Activated CD4-positive, alpha-beta T cell treated with anti-CD3 and anti-CD28 coated beads, Interleukin-2, amount 50 U/mL, for 1 hour (primary cell): Measurements from ENCODE around the gene RET.

ENCODE experiments used
- DNase-seq: peaks from one replicate; pipeline ENCODE4 v3.0.0-alpha.2; 2020

Gene RET

GRCh38 chr10:43044961-43045621, 31.8 kb upstream of the RET start:
- DNase-seq, result no peak

GRCh38 chr10:43045631-43046287, 31.1 kb upstream of the RET start:
- no peak for DNase-seq

- DNase-seq, result no peak
These were observed 30.4 kb upstream of the RET start for GRCh38 chr10:43046288-43046991.

- DNase-seq, result no peak
These were observed 29.4 kb upstream of the RET start for GRCh38 chr10:43047288-43047970.

GRCh38 chr10:43048301-43049051, 28.4 kb upstream of the RET start:
- no peak for DNase-seq

DNA sequence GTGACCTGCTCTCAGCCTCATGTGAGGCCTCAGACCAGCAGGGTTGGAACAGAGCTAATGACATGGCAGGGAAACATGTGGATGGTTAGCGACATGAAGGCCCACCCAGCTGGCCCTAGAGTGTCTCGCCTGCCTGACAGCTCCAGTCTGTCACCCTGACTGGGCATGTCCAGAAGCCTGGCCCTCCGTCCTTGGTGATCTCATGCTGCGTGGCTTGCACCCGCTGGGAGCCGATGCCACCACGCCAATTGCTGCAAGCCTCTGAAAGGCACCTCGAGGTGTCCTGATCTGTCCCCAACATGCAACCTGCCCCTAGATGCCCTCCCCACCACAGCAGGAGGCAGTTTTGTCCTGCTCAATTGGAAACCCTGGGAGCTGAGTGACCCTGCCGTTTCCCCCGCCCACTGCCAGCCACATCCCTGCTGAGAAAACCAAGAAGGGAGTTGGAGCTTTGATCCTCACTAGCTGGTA, 27.8 kb upstream of the RET start:
- no peak for DNase-seq

- no peak for DNase-seq
These were observed 26.9 kb upstream of the RET start for GRCh38 chr10:43050011-43050410.

GRCh38 chr10:43053825-43054224, 23.0 kb upstream of the RET start:
- no peak for DNase-seq

DNA sequence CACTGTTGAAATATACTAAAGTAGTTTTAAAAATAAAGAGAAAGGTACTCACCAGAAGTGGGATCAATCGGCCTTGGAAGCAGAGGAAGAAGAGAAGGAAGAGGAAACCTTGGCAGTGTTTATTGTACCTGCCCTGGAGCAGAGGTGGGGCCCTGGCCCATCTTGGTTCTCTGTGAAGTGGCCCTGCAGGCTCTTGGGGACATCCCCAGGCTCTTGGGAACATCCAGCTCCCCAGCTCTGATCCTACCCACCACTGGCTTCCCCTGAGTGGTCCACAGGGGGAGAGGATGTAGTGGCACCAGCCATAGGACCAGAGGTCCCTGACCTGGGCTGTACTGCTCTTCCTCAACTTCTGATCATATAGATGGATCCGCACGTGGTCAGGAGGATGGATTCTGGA, 22.3 kb upstream of the RET start:
- no peak for DNase-seq

- no peak for DNase-seq
These were observed 21.7 kb upstream of the RET start for GRCh38 chr10:43055217-43055616.

DNA sequence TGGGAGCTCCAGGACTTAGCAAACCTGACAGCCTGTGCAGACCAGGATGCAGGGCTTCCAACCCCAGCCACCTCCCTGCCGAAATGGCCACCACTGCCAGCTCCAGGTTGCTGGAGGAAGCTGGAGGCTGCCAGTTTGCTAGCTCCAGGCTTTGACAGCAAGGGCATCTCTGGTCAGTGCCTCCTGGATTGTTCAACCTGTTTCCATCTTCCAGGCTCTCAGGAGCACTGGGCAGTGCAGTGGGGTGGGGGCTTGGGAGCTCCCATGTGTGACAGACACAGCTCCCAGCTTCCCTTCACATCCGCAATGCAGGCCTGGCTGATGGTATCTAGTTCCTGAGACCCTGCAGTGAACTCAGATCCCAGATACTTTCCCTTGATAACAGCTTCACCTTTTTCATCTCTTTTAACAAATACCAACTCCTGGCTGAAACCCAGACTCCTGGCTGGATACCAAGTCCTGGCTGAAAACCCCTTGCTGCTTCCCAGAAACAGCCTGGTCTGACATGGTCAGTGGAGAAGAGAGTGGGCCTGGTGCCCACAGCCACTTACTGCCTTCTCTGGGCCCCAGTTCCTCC, 20.8 kb upstream of the RET start:
- no peak for DNase-seq

DNA sequence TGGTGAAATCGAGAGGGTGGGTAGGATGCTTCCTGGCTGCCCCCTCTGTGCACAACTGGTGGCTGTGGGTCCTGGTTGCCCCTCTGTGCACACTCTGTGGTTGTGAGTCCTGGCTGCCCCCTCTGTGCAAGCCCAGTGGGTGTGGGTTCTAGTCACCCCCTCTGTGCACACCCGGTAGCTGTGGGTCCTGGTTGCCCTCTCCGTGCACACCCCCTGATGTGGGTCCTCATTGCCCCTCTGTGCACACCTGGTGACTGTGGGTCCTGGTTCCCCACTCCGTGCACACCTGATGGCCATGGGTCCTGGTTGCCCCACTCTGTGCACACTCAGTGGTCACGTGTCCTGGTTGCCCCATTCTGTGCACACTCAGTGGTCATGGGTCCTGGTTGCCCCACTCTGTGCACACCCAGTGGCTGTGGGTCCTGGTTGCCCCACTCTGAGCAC, 20.3 kb upstream of the RET start:
- DNase-seq, result no peak

GRCh38 chr10:43057231-43057711, 19.6 kb upstream of the RET start:
- DNase-seq, result no peak

- no peak for DNase-seq
These were observed 19.0 kb upstream of the RET start for GRCh38 chr10:43057831-43058340.

- no peak for DNase-seq
These were observed 18.0 kb upstream of the RET start for GRCh38 chr10:43058716-43059335.

DNA sequence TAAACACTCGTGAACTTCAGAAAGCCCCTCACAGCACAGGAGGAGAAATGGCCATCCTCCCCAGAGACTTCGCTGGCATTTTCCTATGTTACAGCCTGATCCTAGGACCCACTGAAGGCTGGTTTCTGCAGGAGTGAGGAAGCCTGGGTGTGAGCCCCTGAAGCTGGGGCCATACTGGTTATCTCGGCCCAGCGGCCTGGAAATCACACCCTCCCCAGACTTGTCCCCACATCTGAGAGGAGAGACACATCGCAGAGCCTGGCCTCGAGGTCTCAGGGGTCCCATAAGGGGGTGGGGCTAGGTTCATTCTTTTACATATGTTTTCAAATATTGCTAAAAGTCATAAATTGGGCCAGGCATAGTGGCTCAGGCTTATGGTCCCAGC, 17.5 kb upstream of the RET start:
- no peak for DNase-seq

DNA sequence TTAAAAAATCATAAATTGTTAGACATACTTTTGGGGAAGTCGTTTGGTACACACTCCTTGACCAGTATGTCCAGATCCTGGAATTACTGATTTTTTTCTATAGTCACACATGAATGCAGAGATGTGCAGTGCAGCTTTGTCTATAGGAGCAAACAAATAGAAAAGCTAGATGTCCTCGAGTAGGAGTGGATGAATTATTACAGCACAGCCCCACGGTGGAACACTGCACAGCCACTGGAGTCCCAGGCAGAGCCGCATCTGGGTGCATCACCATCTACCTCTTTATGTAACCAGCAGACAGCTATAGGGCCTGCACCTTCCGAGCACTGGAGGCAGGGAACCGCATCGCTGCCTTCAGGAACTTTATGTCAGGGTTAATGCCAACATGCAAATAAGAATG, 17.0 kb upstream of the RET start:
- no peak for DNase-seq

DNA sequence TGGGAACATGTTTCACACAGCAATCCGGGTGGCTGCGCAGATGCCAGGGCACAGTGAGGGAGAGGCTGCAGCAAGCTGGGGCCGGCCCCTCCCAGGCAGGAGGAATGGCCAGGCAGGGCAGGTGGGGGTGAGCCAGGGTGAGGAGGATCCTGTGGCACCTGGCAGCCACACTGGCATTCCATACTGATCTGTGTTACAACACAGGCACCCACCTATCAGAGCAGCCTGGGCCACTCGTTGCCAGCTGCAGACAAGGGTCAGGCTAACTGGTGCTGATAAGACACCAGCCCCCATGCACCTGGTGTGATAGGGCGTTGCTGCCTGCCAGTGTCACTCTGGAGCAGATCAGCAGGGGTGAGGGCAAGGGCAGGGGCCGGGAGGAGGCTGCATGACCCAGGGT, 16.6 kb upstream of the RET start:
- no peak for DNase-seq

DNA sequence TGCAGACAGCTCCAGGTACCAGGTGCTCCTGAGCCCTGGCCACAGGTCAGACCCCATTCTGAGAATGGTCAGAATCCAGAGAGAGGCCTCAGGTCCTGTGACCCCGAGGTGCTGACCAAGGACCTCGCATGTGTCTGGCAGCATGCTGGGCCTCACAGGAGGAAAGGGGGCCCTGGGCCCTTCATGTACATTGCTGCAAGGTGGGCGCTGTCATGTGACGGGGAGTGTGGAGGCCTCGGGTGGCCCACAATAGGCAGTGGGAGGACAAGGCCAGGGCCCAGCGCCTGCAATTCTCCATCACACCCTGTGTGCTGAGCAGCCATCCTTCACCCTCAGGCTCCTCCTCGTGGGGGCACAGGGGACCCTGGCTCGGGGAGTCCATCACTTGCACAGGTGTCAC, 15.5 kb upstream of the RET start:
- no peak for DNase-seq

GRCh38 chr10:43061760-43062159, 15.1 kb upstream of the RET start:
- no peak for DNase-seq

DNA sequence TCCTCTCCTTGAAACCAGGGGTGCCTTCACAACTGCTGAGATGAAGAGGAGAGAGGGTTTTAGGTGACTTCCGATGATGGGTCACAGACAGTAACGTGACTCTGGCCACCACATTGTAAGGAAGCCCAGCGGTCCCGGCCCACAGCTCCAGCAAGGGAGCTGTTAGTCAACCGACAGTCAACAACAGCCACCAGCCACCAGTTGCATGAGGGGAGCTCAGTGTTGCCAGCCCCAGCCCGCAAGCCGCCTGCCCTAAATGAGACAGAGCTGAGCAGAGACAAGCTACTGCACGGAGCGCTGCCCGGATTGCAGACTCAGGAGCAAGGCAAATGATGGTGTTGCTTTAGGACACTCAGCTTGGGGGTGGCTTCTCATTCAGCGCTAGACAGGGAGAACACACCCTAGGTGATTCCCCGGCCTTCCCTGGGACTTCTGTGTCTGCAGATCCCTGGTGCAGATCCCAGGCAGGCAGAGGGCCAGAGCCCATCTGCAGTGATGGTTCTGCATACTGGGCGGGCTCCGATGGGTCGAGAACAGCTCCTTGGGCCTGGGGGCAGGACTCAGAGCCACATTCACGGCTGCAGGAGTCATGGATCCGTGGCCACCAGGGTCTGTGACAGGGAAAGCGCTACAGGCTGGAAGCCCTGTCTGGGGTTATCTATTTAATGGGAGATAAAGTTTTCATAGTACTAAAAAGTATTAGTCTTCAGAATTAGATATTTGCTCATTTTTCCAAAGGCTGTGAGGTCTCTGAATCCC, 14.3 kb upstream of the RET start:
- DNase-seq, result no peak
